Measurements from ENCODE around the gene PCLO. TPM values are rescaled to one million over a fixed set of nuclear protein-coding genes. Genes with fewer than 3 reads are reported as not detected.

PCLO gene
- total RNA-seq, 1 experiment from 2014 or later: 3.0 TPM

GRCh38 chr7:82745820-82746219 is 416.9 kb downstream of the PCLO start:
- Mint-ChIP-seq H3K9me3 (peaks cover 19% of the 10 kb centered on the region), H3K4me1 (peaks cover 34% of the 10 kb centered on the region), H3K27me3 (ENCODE audit: low read depth) (peaks cover 4% of the 10 kb centered on the region; the same call in 1 of the 2 replicates), H3K4me3 (no peak overlapping the region), H3K36me3 (peaks cover 3% of the 10 kb centered on the region; the same call in 1 of the 2 replicates), H3K27ac (no peak overlapping the region)
- ChIA-PET POLR2A (no interaction called here), CTCF (no interaction called here)
- no peak for ATAC-seq
- no peak for TF ChIP-seq PRRX2 (CRISPR knock-in tag; IDR thresholded peaks at IDR 0.05)
- no peak for TF ChIP-seq ATF1 (CRISPR knock-in tag; IDR thresholded peaks at IDR 0.05)
- no peak for TF ChIP-seq ZNF532 (CRISPR knock-in tag; IDR thresholded peaks at IDR 0.05; ENCODE audit: borderline replicate concordance)
- TF ChIP-seq ARID4B (CRISPR knock-in tag; IDR thresholded peaks at IDR 0.05; ENCODE audit: borderline replicate concordance): no peak
- no peak for TF ChIP-seq MAX (CRISPR knock-in tag; IDR thresholded peaks at IDR 0.05)
- no peak for TF ChIP-seq ATF3 (CRISPR knock-in tag; conservative IDR thresholded peaks at IDR 0.05)
- no peak for TF ChIP-seq NR2C2 (CRISPR knock-in tag; IDR thresholded peaks at IDR 0.05)
- no peak for TF ChIP-seq NFYB (CRISPR knock-in tag; conservative IDR thresholded peaks at IDR 0.05; ENCODE audit: low read depth)
- no peak for TF ChIP-seq JUN (CRISPR knock-in tag; IDR thresholded peaks at IDR 0.05)
- TF ChIP-seq IRF1 (CRISPR knock-in tag; IDR thresholded peaks at IDR 0.05): no peak
- TF ChIP-seq PREB (CRISPR knock-in tag; IDR thresholded peaks at IDR 0.05; ENCODE audit: borderline replicate concordance): no peak
- TF ChIP-seq SMAD4 (CRISPR knock-in tag; IDR thresholded peaks at IDR 0.05): no peak
- no peak for TF ChIP-seq AR (CRISPR knock-in tag; IDR thresholded peaks at IDR 0.05)
- TF ChIP-seq ZNF512 (CRISPR knock-in tag; IDR thresholded peaks at IDR 0.05; ENCODE audit: borderline replicate concordance): no peak
- no peak for TF ChIP-seq USF2 (CRISPR knock-in tag; IDR thresholded peaks at IDR 0.05)
- TF ChIP-seq STAT6 (CRISPR knock-in tag; conservative IDR thresholded peaks at IDR 0.05; ENCODE audit: low read depth): no peak
- no peak for DNase-seq (ENCODE audit: low spot score)

All from WTC11 (cell line).